Tibial artery (tissue), 4 donors: Measurements from ENCODE around the gene TMEM156.

Experiments
- DNase-seq, 2 donors: peaks; one replicate each; pipeline ENCODE4 v3.0.0-alpha.2; 2019
- H3K27ac ChIP-seq, 2 donors: fragments of 200-600 bp; sonication (generic) in 1 of 2; 1 replicate in 1 of 2; 2 replicates in 1 of 2; pipeline ENCODE4 v1.5.1; 2018 to 2019; ENCODE audit warnings: mild to moderate bottlenecking in 1 of 2
- H3K27me3 ChIP-seq, 2 donors: fragments of 200-600 bp; sonication (generic) in 1 of 2; one replicate each; pipeline versions ENCODE4 v1.5.1 to v1.6.0; 2016 to 2019
- H3K36me3 ChIP-seq, 3 donors: fragments of 200-600 bp; sonication (generic) in 2 of 3; one replicate each; pipeline ENCODE4 v1.5.1; 2016 to 2019; ENCODE audit warnings: mild to moderate bottlenecking in 2 of 3
- H3K4me1 ChIP-seq, 4 donors: fragments of 200-600 bp; sonication (generic) in 2 of 4; 1 replicate in 3 of 4; 2 replicates in 1 of 4; pipeline ENCODE4 v1.5.1; 2016 to 2019
- H3K4me3 ChIP-seq, 2 donors: fragments of 200-600 bp; sonication (generic) in 1 of 2; 1 replicate in 1 of 2; 2 replicates in 1 of 2; pipeline ENCODE4 v1.5.1; 2018 to 2019; ENCODE audit warnings: mild to moderate bottlenecking in 2 of 2
- H3K9me3 ChIP-seq, 3 donors: fragments of 200-600 bp; sonication (generic) in 1 of 3; one replicate each; pipeline ENCODE4 v1.5.1; 2016 to 2019
- CTCF ChIP-seq, 2 experiments: fragments of 200-600 bp in 1 of 2; fragments of 450-650 bp in 1 of 2; IDR thresholded peaks; one replicate each; pipeline ENCODE4 v1.5.1; 2017 to 2019; ENCODE audit warnings: antibody characterized with exemption in 2 of 2, mild to moderate bottlenecking in 1 of 2, moderate library complexity in 1 of 2
- intact Hi-C: fragments of 100-400 bp; cut with DNase I; formaldehyde crosslinking; loops from one replicate; pipeline ENCODE4 v1.15.0; 2023; ENCODE audit warnings: low total_unique reads

Gene TMEM156

GRCh38 chr4:38958453-38959190, 73.6 kb downstream of the TMEM156 start:
- H3K27me3 ChIP-seq, result peaks cover 0 to 2% of the 10 kb centered on the region in 2 donors
- TF ChIP-seq CTCF (IDR thresholded peaks at IDR 0.05), result no peak
- no peaks in the 10 kb centered on the region for H3K36me3 ChIP-seq
- no peaks in the 10 kb centered on the region for H3K9me3 ChIP-seq
- no peaks in the 10 kb centered on the region for H3K4me1 ChIP-seq
- H3K4me3 ChIP-seq, result no peak overlapping the region
- DNase-seq, result no peak
- intact Hi-C loops, result no loop called here
- H3K27ac ChIP-seq, result no peak overlapping the region

GRCh38 chr4:38957893-38958292, 74.3 kb downstream of the TMEM156 start:
- no peaks in the 10 kb centered on the region for H3K4me1 ChIP-seq
- H3K27me3 ChIP-seq, result peaks cover 0 to 2% of the 10 kb centered on the region in 2 donors
- no peak for TF ChIP-seq CTCF (IDR thresholded peaks at IDR 0.05)
- no peak overlapping the region for H3K4me3 ChIP-seq
- H3K27ac ChIP-seq, result no peak overlapping the region
- no peaks in the 10 kb centered on the region for H3K9me3 ChIP-seq
- no peak for DNase-seq
- no peaks in the 10 kb centered on the region for H3K36me3 ChIP-seq
- intact Hi-C loops, result no loop called here

GRCh38 chr4:38957261-38957815, 74.9 kb downstream of the TMEM156 start:
- TF ChIP-seq CTCF (IDR thresholded peaks at IDR 0.05), result no peak
- Histone ChIP-seq H3K27ac (no peak overlapping the region), H3K4me3 (no peak overlapping the region), H3K9me3 (no peaks in the 10 kb centered on the region), H3K36me3 (no peaks in the 10 kb centered on the region), H3K27me3 (peaks cover 0 to 2% of the 10 kb centered on the region in 2 donors), H3K4me1 (no peaks in the 10 kb centered on the region)
- intact Hi-C loops, result no loop called here
- DNase-seq, result no peak

GRCh38 chr4:38955957-38956356, 76.3 kb downstream of the TMEM156 start:
- intact Hi-C loops, result no loop called here

GRCh38 chr4:38954727-38955126, 77.5 kb downstream of the TMEM156 start:
- TF ChIP-seq CTCF (IDR thresholded peaks at IDR 0.05), result no peak
- Histone ChIP-seq H3K9me3 (no peaks in the 10 kb centered on the region), H3K4me1 (no peaks in the 10 kb centered on the region), H3K4me3 (no peak overlapping the region), H3K27me3 (peaks cover 0 to 2% of the 10 kb centered on the region in 2 donors), H3K36me3 (no peaks in the 10 kb centered on the region), H3K27ac (no peak overlapping the region)
- intact Hi-C loops, result no loop called here
- no peak for DNase-seq

More at GRCh38 chr4:38955957-38956356, 76.3 kb downstream of the TMEM156 start:
- no peak for TF ChIP-seq CTCF (IDR thresholded peaks at IDR 0.05)
- no peaks in the 10 kb centered on the region for H3K9me3 ChIP-seq
- H3K4me3 ChIP-seq, result no peak overlapping the region
- no peaks in the 10 kb centered on the region for H3K36me3 ChIP-seq
- peaks cover 0 to 2% of the 10 kb centered on the region in 2 donors for H3K27me3 ChIP-seq
- H3K4me1 ChIP-seq, result no peaks in the 10 kb centered on the region
- H3K27ac ChIP-seq, result no peak overlapping the region
- DNase-seq, result no peak
